ENCODE measurements around the gene RELCH. TPM values are rescaled to one million over a fixed set of nuclear protein-coding genes. Genes with fewer than 3 reads are reported as not detected.
A peak's percentile ranks its signal among the peaks of the same experiment; 100 is the strongest.

The RELCH gene
- total RNA-seq, 1 experiment from 2014 or later: 19.5 TPM

DNA sequence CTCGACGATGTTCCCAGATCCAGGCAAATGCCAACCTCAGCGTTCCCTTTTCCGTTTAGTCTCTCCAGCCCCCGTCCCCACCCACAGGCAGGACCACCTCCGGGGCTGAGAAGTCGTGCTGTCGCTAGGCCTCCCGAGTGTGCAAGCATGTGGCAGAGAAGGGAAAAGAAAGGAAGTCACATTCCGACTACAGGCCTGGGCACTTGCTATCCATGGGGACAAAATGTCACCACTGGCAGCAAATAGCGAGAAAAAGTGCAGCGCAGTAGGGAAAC lies 619 bp upstream of the RELCH start:
- Histone ChIP-seq H3K27me3 (ENCODE audit: control insufficient read depth, insufficient read depth, low read length) (no peaks in the 10 kb centered on the region), H3K4me3 (ENCODE audit: low read depth in 2 of 2, low read length in 2 of 2) (peak overlapping the region; percentile 80 to 92), H3K4me1 (ENCODE audit: control insufficient read depth, insufficient read depth, low read length) (peaks cover 9% of the 10 kb centered on the region; the same call in 1 of the 2 replicates), H3K36me3 (ENCODE audit: control insufficient read depth, insufficient read depth, low read length) (peaks cover 6% of the 10 kb centered on the region), H3K27ac (ENCODE audit: low read length) (peak overlapping the region; percentile 75), H3K9me3 (ENCODE audit: control insufficient read depth, insufficient read depth, low read depth, low read length) (no peaks in the 10 kb centered on the region)
- TF ChIP-seq, protein P1, sequence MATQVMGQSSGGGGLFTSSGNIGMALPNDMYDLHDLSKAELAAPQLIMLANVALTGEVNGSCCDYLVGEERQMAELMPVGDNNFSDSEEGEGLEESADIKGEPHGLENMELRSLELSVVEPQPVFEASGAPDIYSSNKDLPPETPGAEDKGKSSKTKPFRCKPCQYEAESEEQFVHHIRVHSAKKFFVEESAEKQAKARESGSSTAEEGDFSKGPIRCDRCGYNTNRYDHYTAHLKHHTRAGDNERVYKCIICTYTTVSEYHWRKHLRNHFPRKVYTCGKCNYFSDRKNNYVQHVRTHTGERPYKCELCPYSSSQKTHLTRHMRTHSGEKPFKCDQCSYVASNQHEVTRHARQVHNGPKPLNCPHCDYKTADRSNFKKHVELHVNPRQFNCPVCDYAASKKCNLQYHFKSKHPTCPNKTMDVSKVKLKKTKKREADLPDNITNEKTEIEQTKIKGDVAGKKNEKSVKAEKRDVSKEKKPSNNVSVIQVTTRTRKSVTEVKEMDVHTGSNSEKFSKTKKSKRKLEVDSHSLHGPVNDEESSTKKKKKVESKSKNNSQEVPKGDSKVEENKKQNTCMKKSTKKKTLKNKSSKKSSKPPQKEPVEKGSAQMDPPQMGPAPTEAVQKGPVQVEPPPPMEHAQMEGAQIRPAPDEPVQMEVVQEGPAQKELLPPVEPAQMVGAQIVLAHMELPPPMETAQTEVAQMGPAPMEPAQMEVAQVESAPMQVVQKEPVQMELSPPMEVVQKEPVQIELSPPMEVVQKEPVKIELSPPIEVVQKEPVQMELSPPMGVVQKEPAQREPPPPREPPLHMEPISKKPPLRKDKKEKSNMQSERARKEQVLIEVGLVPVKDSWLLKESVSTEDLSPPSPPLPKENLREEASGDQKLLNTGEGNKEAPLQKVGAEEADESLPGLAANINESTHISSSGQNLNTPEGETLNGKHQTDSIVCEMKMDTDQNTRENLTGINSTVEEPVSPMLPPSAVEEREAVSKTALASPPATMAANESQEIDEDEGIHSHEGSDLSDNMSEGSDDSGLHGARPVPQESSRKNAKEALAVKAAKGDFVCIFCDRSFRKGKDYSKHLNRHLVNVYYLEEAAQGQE (IDR thresholded peaks at IDR 0.05; ENCODE audit: insufficient read depth in 1 of 2, low read depth in 2 of 2, low read length in 1 of 2): no peak
- TF ChIP-seq SIN3A (IDR thresholded peaks at IDR 0.05; ENCODE audit: borderline replicate concordance, insufficient read depth, low read depth, low read length): peak; percentile 58; the same call in 1 of the 2 replicates
- in situ Hi-C loops (cut with HindIII; ENCODE audit: low pct_unique_long_range_greater_than_20kb, low sequenced_read_pairs): no loop called here
- ChIA-PET CTCF (interaction anchor here (0.6 kb wide), 1 partner anchor 326 kb away, joined by 4 read pairs; no protein-coding TSS in a partner anchor), POLR2A (no interaction called here)
- DNase-seq (ENCODE audit: low read depth, low spot score) (peak; percentile 13), ATAC-seq (peak; percentile 35; the same call in 1 of the 2 replicates)
- TSS peak; percentile 80 for BruUV-seq (replicated peaks)
- intact Hi-C loops (cut with micrococcal nuclease; ENCODE audit: unreplicated experiment): no loop called here

DNA sequence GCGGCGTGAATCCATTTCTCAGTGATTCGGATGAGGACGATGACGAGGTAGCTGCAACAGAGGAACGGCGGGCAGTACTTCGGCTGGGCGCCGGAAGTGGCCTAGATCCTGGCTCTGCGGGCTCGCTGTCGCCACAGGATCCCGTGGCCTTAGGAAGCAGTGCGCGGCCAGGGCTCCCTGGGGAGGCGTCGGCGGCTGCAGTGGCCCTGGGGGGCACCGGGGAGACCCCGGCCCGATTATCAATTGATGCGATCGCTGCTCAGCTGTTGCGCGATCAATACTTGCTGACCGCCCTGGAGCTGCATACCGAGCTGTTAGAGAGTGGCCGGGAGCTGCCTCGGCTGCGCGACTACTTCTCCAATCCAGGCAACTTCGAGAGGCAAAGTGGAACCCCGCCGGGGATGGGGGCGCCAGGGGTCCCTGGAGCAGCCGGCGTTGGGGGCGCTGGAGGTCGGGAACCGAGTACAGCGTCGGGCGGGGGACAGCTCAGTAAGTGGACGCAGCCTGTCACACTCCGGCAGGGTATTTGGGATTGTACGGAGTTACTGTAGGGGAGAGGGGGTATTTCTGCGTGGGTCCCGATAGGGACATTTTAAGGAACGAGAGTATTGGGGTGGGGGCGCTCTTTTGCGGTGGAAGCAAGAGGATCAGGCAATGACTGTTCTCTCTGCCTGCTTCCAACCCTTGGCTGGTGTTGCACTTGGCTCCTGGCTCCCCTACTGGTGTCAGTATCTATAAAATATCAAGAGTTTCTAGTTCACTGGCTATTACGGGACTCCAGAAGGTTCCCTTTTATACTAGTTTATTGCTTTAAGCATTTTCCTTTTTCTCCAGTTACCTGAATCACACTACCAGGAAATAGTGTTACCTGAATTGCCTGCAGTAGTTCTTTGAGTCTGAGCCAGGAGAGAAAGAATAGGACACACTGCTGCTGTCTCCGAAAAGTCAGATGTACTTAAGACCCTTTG lies 772 bp downstream of the RELCH start:
- Histone ChIP-seq H3K4me1 (ENCODE audit: control insufficient read depth, insufficient read depth, low read length) (peaks cover 9% of the 10 kb centered on the region; the same call in 1 of the 2 replicates), H3K27me3 (ENCODE audit: control insufficient read depth, insufficient read depth, low read length) (no peaks in the 10 kb centered on the region), H3K4me3 (ENCODE audit: low read depth in 2 of 2, low read length in 2 of 2) (peak overlapping the region; percentile 87 to 92), H3K9me3 (ENCODE audit: control insufficient read depth, insufficient read depth, low read depth, low read length) (no peaks in the 10 kb centered on the region), H3K27ac (ENCODE audit: low read length) (peak overlapping the region; percentile 77), H3K36me3 (ENCODE audit: control insufficient read depth, insufficient read depth, low read length) (peaks cover 6% of the 10 kb centered on the region)
- DNase-seq (ENCODE audit: low read depth, low spot score) (no peak), ATAC-seq (peak; percentile 4)
- CTCF ChIA-PET: no interaction called here
- no peak for TF ChIP-seq TCF7L2 (IDR thresholded peaks at IDR 0.05; ENCODE audit: low read depth, low read length)
- no peak for TF ChIP-seq SIN3A (IDR thresholded peaks at IDR 0.05; ENCODE audit: borderline replicate concordance, insufficient read depth, low read depth, low read length)
- TF ChIP-seq, protein P2, sequence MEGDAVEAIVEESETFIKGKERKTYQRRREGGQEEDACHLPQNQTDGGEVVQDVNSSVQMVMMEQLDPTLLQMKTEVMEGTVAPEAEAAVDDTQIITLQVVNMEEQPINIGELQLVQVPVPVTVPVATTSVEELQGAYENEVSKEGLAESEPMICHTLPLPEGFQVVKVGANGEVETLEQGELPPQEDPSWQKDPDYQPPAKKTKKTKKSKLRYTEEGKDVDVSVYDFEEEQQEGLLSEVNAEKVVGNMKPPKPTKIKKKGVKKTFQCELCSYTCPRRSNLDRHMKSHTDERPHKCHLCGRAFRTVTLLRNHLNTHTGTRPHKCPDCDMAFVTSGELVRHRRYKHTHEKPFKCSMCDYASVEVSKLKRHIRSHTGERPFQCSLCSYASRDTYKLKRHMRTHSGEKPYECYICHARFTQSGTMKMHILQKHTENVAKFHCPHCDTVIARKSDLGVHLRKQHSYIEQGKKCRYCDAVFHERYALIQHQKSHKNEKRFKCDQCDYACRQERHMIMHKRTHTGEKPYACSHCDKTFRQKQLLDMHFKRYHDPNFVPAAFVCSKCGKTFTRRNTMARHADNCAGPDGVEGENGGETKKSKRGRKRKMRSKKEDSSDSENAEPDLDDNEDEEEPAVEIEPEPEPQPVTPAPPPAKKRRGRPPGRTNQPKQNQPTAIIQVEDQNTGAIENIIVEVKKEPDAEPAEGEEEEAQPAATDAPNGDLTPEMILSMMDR (IDR thresholded peaks at IDR 0.05): no peak
- TF ChIP-seq, protein P1 (IDR thresholded peaks at IDR 0.05; ENCODE audit: insufficient read depth in 1 of 2, low read depth in 2 of 2, low read length in 1 of 2): no peak
- no peak for TF ChIP-seq POLR2AphosphoS5 (IDR thresholded peaks at IDR 0.05; ENCODE audit: low read depth, low read length)
- in situ Hi-C loops (cut with HindIII; ENCODE audit: low pct_unique_long_range_greater_than_20kb, low sequenced_read_pairs): no loop called here
- no TSS peak for BruUV-seq (replicated peaks)
- intact Hi-C loops (cut with micrococcal nuclease; ENCODE audit: unreplicated experiment): no loop called here
- POLR2A ChIA-PET: no interaction called here

Data from Panc1 (cell line).